SH-SY5Y (cell line): ENCODE measurements around the gene BRAF.

Experiments used
- GATA2 ChIP-seq: IDR thresholded peaks from 2 replicates; pipeline ENCODE4 v1.6.1; 2011; ENCODE audit warnings: mild to moderate bottlenecking, low read depth, low read length
- GATA3 ChIP-seq: IDR thresholded peaks from 2 replicates; pipeline ENCODE4 v1.6.1; 2011; ENCODE audit warnings: low read depth, mild to moderate bottlenecking, low read length, moderate library complexity

DNA sequence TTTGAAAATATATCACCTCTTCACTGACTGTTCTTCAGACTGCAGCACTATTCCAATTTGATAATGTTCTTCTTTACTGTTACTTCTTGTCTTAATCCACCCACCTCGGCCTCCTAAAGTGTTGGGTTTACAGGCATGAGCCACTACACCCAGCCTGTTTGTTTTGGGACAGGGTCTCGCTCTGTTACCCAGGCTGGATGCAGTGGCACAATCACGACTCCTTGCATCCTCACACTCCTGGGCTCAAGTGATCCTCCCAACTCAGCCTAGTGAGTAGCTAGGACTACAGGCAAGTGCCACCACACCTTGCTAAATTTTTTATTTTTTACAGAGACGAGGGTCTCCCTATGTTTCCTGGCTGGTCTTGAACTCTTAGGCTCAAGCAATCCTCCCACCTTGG lies 150.4 kb downstream of the BRAF start:
- no peak for TF ChIP-seq GATA2
- no peak for TF ChIP-seq GATA3
